ENCODE results near the gene BLVRB. TPM values are rescaled to one million over a fixed set of nuclear protein-coding genes. Genes with fewer than 3 reads are reported as not detected.

Gene BLVRB
- total RNA-seq, 1 experiment from 2014 or later: 35.1 TPM

- TF ChIP-seq E2F5 (CRISPR knock-in tag; IDR thresholded peaks at IDR 0.05) (no peak), ZNF317 (CRISPR knock-in tag; IDR thresholded peaks at IDR 0.05; ENCODE audit: borderline replicate concordance, low read depth) (no peak), ZNF425 (CRISPR knock-in tag; conservative IDR thresholded peaks at IDR 0.05) (no peak), OVOL2 (CRISPR knock-in tag; IDR thresholded peaks at IDR 0.05; ENCODE audit: borderline replicate concordance) (no peak), HMGXB4 (CRISPR knock-in tag; IDR thresholded peaks at IDR 0.05) (no peak), MAX (CRISPR knock-in tag; IDR thresholded peaks at IDR 0.05) (no peak), ZNF121 (CRISPR knock-in tag; IDR thresholded peaks at IDR 0.05) (no peak), ZNF219 (CRISPR knock-in tag; IDR thresholded peaks at IDR 0.05; ENCODE audit: borderline replicate concordance) (no peak), EMX1 (CRISPR knock-in tag; IDR thresholded peaks at IDR 0.05) (no peak)
Measured at GRCh38 chr19:40510526-40511115, 45.1 kb upstream of the BLVRB start (continued).

GRCh38 chr19:40508739-40509260 lies 43.3 kb upstream of the BLVRB start:
- TF ChIP-seq ZNF425 (CRISPR knock-in tag; conservative IDR thresholded peaks at IDR 0.05): no peak
- TF ChIP-seq ZMAT4 (CRISPR knock-in tag; IDR thresholded peaks at IDR 0.05): no peak
- no peak for TF ChIP-seq E2F4 (CRISPR knock-in tag; IDR thresholded peaks at IDR 0.05; ENCODE audit: borderline replicate concordance, low read depth)
- ATAC-seq (no peak), DNase-seq (ENCODE audit: low spot score) (no peak)
- Mint-ChIP-seq H3K4me3 (no peak overlapping the region), H3K27me3 (ENCODE audit: low read depth) (peaks cover 88% of the 10 kb centered on the region), H3K4me1 (0 out of 2 replicates have a peak, but pooled peaks cover 3% of the 10 kb centered on the region), H3K27ac (no peak overlapping the region), H3K36me3 (0 out of 2 replicates have a peak, but pooled peaks cover 4% of the 10 kb centered on the region), H3K9me3 (no peaks in the 10 kb centered on the region)
- ChIA-PET POLR2A (interaction anchor here (0.7 kb wide), 1 partner anchor 46 kb away, joined by 7 read pairs; no protein-coding TSS in a partner anchor), CTCF (interaction anchor here (0.7 to 2.9 kb wide), 4 partner anchors 11 to 145 kb away, joined by 3 to 11 read pairs (median 3); no protein-coding TSS in a partner anchor)

GRCh38 chr19:40507892-40508291 lies 42.3 kb upstream of the BLVRB start:
- Mint-ChIP-seq H3K27ac (no peak overlapping the region), H3K36me3 (0 out of 2 replicates have a peak, but pooled peaks cover 4% of the 10 kb centered on the region), H3K4me1 (0 out of 2 replicates have a peak, but pooled peaks cover 3% of the 10 kb centered on the region), H3K27me3 (ENCODE audit: low read depth) (peaks cover 88% of the 10 kb centered on the region), H3K9me3 (no peaks in the 10 kb centered on the region), H3K4me3 (no peak overlapping the region)
- ChIA-PET POLR2A (interaction anchor here (0.6 kb wide), 1 partner anchor 9 kb away, joined by 3 read pairs; no protein-coding TSS in a partner anchor), CTCF (interaction anchor here (0.6 to 2.9 kb wide), 4 partner anchors 12 to 1207 kb away, joined by 3 to 11 read pairs (median 3); no protein-coding TSS in a partner anchor)
- peak; percentile 19 for ATAC-seq
- no peak for DNase-seq (ENCODE audit: low spot score)
- TF ChIP-seq ZBTB43 (CRISPR knock-in tag; IDR thresholded peaks at IDR 0.05) (no peak), NR1H2 (CRISPR knock-in tag; IDR thresholded peaks at IDR 0.05) (no peak), ZNF281 (CRISPR knock-in tag; IDR thresholded peaks at IDR 0.05) (no peak), NR2C2 (CRISPR knock-in tag; IDR thresholded peaks at IDR 0.05) (no peak), NFATC4 (CRISPR knock-in tag; IDR thresholded peaks at IDR 0.05) (no peak), ESRRA (CRISPR knock-in tag; IDR thresholded peaks at IDR 0.05; ENCODE audit: borderline replicate concordance) (no peak)
